HepG2 (cell line): ENCODE measurements around the gene TNNI3K. TPM values are rescaled to one million over a fixed set of nuclear protein-coding genes. Genes with fewer than 3 reads are reported as not detected.

Experiments used
- ATAC-seq: fragments of 200-7000 bp; cut with Tn5 transposase; 3 replicates; pipeline ENCODE4 v1.9.1; 2020; ENCODE audit warnings: mild to moderate bottlenecking, moderate library complexity
- BruUV-seq: library from RNA; stranded (reverse); fragments of 400-500 nt; replicated peaks from 2 replicates; lab custom pipeline; 2021; lab: Mats Ljungman, UMichigan
- CTCF ChIA-PET: fragments of 300-600 bp; formaldehyde crosslinking; extraction: SDS; loops from one replicate; lab custom pipeline; 2021; ENCODE audit warnings: low total read pairs, inconsistent platforms, low intra/inter-chr PET ratio; lab: Yijun Ruan, JAX
- POLR2A ChIA-PET: fragments of 350-600 bp; sonication (Branson Sonifier 250); formaldehyde crosslinking; loops from one replicate; lab custom pipeline; 2020; ENCODE audit warnings: antibody characterized with exemption, inconsistent platforms; lab: Yijun Ruan, JAX
- DNase-seq: peaks from one replicate; pipeline ENCODE4 v3.0.0-alpha.2; 2015; ENCODE audit warnings: low spot score
- FAIRE-seq: peaks from 3 replicates; lab custom pipeline; 2011; peaks lifted over from hg19 to GRCh38; lab: Jason Lieb, UNC
- H2AFZ ChIP-seq: one replicate; pipeline ENCODE4 v1.6.1; 2011; ENCODE audit warnings: low read length, inconsistent platforms
- H3K27ac ChIP-seq: fragments of 300-600 bp; 3 replicates; pipeline ENCODE4 v1.8.0; 2011; ENCODE audit warnings: mixed run types, mild to moderate bottlenecking, mixed read lengths, low read length, inconsistent platforms; ENCODE audit not compliant: insufficient read depth; ENCODE audit errors: extremely low read length
- H3K27me3 ChIP-seq, 2 experiments: fragments of 200-600 bp in 1 of 2; 2 replicates in 1 of 2; 3 replicates in 1 of 2; pipeline versions ENCODE4 v1.6.0 to v1.8.0; 2011; ENCODE audit warnings: low read length in 2 of 2, mild to moderate bottlenecking in 2 of 2, moderate library complexity in 2 of 2, inconsistent platforms in 1 of 2; ENCODE audit not compliant: insufficient read depth in 2 of 2, control insufficient read depth in 1 of 2
- H3K36me3 ChIP-seq, 2 experiments: fragments of 200-600 bp in 1 of 2; replicated peaks in 1 of 2; 2 replicates in 1 of 2; 3 replicates in 1 of 2; pipeline versions ENCODE4 v1.5.1 to v1.8.0; 2011; ENCODE audit warnings: low read length in 2 of 2, inconsistent platforms in 1 of 2; ENCODE audit not compliant: insufficient read depth in 2 of 2, control insufficient read depth in 1 of 2
- H3K4me1 ChIP-seq: 2 replicates; pipeline ENCODE4 v1.5.1; 2012; ENCODE audit warnings: low read length, inconsistent platforms; ENCODE audit not compliant: insufficient read depth
- H3K4me2 ChIP-seq: 2 replicates; pipeline ENCODE4 v1.6.0; 2011; ENCODE audit warnings: low read depth, low read length, inconsistent platforms
- H3K4me3 ChIP-seq, 3 experiments: fragments of 200-600 bp in 1 of 3; sonication (generic), shearing (Covaris generic) in 1 of 3; replicated peaks in 1 of 3; 2 replicates each; pipeline ENCODE4 v1.5.1; 2011 to 2016; ENCODE audit warnings: low read length in 3 of 3, inconsistent platforms in 2 of 3, low read depth in 2 of 3, mild to moderate bottlenecking in 2 of 3, control low read depth in 1 of 3, mixed read lengths in 1 of 3; ENCODE audit not compliant: insufficient read depth in 1 of 3
- H3K79me2 ChIP-seq: one replicate; pipeline ENCODE4 v1.6.1; 2011; ENCODE audit warnings: low read length, inconsistent platforms; ENCODE audit not compliant: insufficient read depth
- H3K9ac ChIP-seq: 2 replicates; pipeline ENCODE4 v1.6.0; 2011; ENCODE audit warnings: mild to moderate bottlenecking, low read depth, low read length, inconsistent platforms; ENCODE audit not compliant: insufficient read depth
- H3K9me3 ChIP-seq: 2 replicates; pipeline ENCODE4 v1.5.1; 2012; ENCODE audit warnings: mild to moderate bottlenecking, low read length
- H4K20me1 ChIP-seq: 2 replicates; pipeline ENCODE4 v1.6.0; 2011; ENCODE audit warnings: inconsistent platforms, mild to moderate bottlenecking, low read length, moderate library complexity; ENCODE audit not compliant: insufficient read depth
- HOXA9 ChIP-seq: sonication (generic); formaldehyde crosslinking; IDR thresholded peaks from 2 replicates; pipeline ENCODE4 v1.8.1; 2022; ENCODE audit warnings: missing genetic modification reagents, mild to moderate bottlenecking, moderate library complexity, borderline replicate concordance
- IKZF5 ChIP-seq: IDR thresholded peaks from 2 replicates; pipeline ENCODE4 v1.6.1; 2018; ENCODE audit warnings: missing genetic modification reagents, mild to moderate bottlenecking, missing compliant biosample characterization
- NCOR1 ChIP-seq: fragments of 200-600 bp; sonication (generic); IDR thresholded peaks from 2 replicates; pipeline ENCODE4 v1.7.0; 2017; ENCODE audit warnings: antibody characterized with exemption, low read length, borderline replicate concordance
- RFX5 ChIP-seq: IDR thresholded peaks from 2 replicates; pipeline ENCODE4 v1.6.1; 2011; ENCODE audit warnings: low read depth, low read length, improper control_type of control experiment
- RXRB ChIP-seq: IDR thresholded peaks from 2 replicates; pipeline ENCODE4 v1.6.1; 2016; ENCODE audit warnings: borderline replicate concordance, missing genetic modification reagents, missing compliant biosample characterization
- WIZ ChIP-seq: sonication (generic); formaldehyde crosslinking; IDR thresholded peaks from 2 replicates; pipeline ENCODE4 v1.5.1; 2020; ENCODE audit warnings: mild to moderate bottlenecking, missing genetic modification reagents
- ZBTB38 ChIP-seq: sonication (generic); formaldehyde crosslinking; IDR thresholded peaks from 2 replicates; pipeline ENCODE4 v1.5.1; 2020; ENCODE audit warnings: mild to moderate bottlenecking, missing genetic modification reagents
- ZIK1 ChIP-seq: sonication (generic); formaldehyde crosslinking; IDR thresholded peaks from 2 replicates; pipeline ENCODE4 v1.5.0; 2020; ENCODE audit warnings: mild to moderate bottlenecking, low read depth, missing genetic modification reagents, borderline replicate concordance
- ZNF253 ChIP-seq: sonication (generic); formaldehyde crosslinking; IDR thresholded peaks from 2 replicates; pipeline ENCODE4 v1.8.0; 2022; ENCODE audit warnings: mild to moderate bottlenecking, missing genetic modification reagents, borderline replicate concordance
- ZNF280D ChIP-seq: sonication (generic); formaldehyde crosslinking; IDR thresholded peaks from 2 replicates; pipeline ENCODE4 v1.5.1; 2020; ENCODE audit warnings: mild to moderate bottlenecking, missing genetic modification reagents
- ZNF546 ChIP-seq: sonication (generic); formaldehyde crosslinking; conservative IDR thresholded peaks from 2 replicates; pipeline ENCODE4 v1.8.1; 2023; ENCODE audit warnings: mild to moderate bottlenecking, missing genetic modification reagents
- ZNF678 ChIP-seq: sonication (generic); formaldehyde crosslinking; IDR thresholded peaks from 2 replicates; pipeline ENCODE4 v1.4.0; 2020; ENCODE audit warnings: mild to moderate bottlenecking, missing genetic modification reagents
- WGBS: methylation state at CpG from one replicate; pipeline ENCODE4 v1.1.6; 2017; ENCODE audit warnings: low lambda C conversion rate; 5-methylcytosine and 5-hydroxymethylcytosine counted together
- in situ Hi-C: cut with HindIII; loops from 2 replicates; pipeline ENCODE4 v1.10.0; 2017; ENCODE audit warnings: low pct_unique_long_range_greater_than_20kb; ENCODE audit not compliant: extremely low pct_ligation_motif_present
- intact Hi-C: fragments of 100-400 bp; cut with micrococcal nuclease; formaldehyde crosslinking; loops from one replicate; pipeline ENCODE4 v1.10.0; 2022; ENCODE audit not compliant: unreplicated experiment
- polyA plus RNA-seq, 8 experiments: library from polyadenylated mRNA; depleted of rRNA in 3 of 8; stranded (reverse) in 7 of 8; unstranded in 1 of 8; fragments of >200 nt; fragmentation: Illumina TruSeq in 4 of 8; extraction: Trizol in 4 of 8; gene quantifications; 2 replicates each; pipeline versions ENCODE4 v1.2.1 to v1.2.3, GENCODE V29; 2011 to 2016; ENCODE audit warnings: low read depth in 4 of 8, missing spikeins in 1 of 8, mixed read lengths in 1 of 8; ENCODE audit not compliant: insufficient read depth in 1 of 8
- total RNA-seq, 5 experiments: library from RNA; depleted of rRNA; stranded (reverse); fragments of >200 nt; fragmentation: Illumina TruSeq; extraction: Trizol; gene quantifications; 2 replicates each; pipeline ENCODE4 v1.2.3, GENCODE V29; 2016; ENCODE audit warnings: low read depth in 1 of 5

TNNI3K gene
- total and polyA plus RNA-seq, 2 of the 13 experiments (the other 11 are each of a cell fraction or from before 2014, with no cell fraction given) = 1.1 TPM; not detected in 1

GRCh38 chr1:74587888-74588287 is 352.7 kb downstream of the TNNI3K start:
- ATAC-seq (no peak), FAIRE-seq (no peak), DNase-seq (no peak)
- Histone ChIP-seq H3K27me3 (peaks cover 0 to 3% of the 10 kb centered on the region in 2 experiments; a peak in 1 of 5 replicates), H3K4me1 (no peaks in the 10 kb centered on the region), H3K36me3 (no peaks in the 10 kb centered on the region), H2AFZ (no peak overlapping the region), H3K4me3 (no peak overlapping the region), H3K9me3 (no peaks in the 10 kb centered on the region), H3K4me2 (no peak overlapping the region), H4K20me1 (no peaks in the 10 kb centered on the region), H3K27ac (no peak overlapping the region), H3K9ac (no peak overlapping the region), H3K79me2 (no peaks in the 10 kb centered on the region)
- in situ Hi-C loops = no loop called here
- TF ChIP-seq ZIK1 (CRISPR knock-in tag) = no peak
- no peak for TF ChIP-seq ZNF280D (CRISPR knock-in tag)
- no peak for TF ChIP-seq RFX5
- TF ChIP-seq ZNF253 (CRISPR knock-in tag) = no peak
- no peak for TF ChIP-seq ZNF678 (CRISPR knock-in tag)
- no peak for TF ChIP-seq ZNF546 (CRISPR knock-in tag)
- TF ChIP-seq NCOR1 = no peak
- no peak for TF ChIP-seq HOXA9
- no peak for TF ChIP-seq ZBTB38
- no peak for TF ChIP-seq IKZF5
- TF ChIP-seq WIZ (CRISPR knock-in tag) = no peak
- no peak for TF ChIP-seq RXRB (CRISPR knock-in tag)
- BruUV-seq = no TSS peak
- CTCF ChIA-PET = no interaction called here
- WGBS = 45% methylated on average over 2 of the region's 2 CpGs
- POLR2A ChIA-PET = no interaction called here
- intact Hi-C loops = no loop called here
